Right lobe of liver (tissue), 6 donors: ENCODE data around the gene SYNPO. TPM values are rescaled to one million over a fixed set of nuclear protein-coding genes. Genes with fewer than 3 reads are reported as not detected.
A peak's percentile ranks its signal among the peaks of the same experiment; 100 is the strongest.

Experiments used
- ATAC-seq, 4 donors: fragments of 200-7000 bp; cut with Tn5 transposase; one replicate each; pipeline ENCODE4 v1.9.1; 2020; ENCODE audit warnings: mild to moderate bottlenecking in 4 of 4, moderate library complexity in 4 of 4
- DNase-seq, 3 donors: peaks; one replicate each; pipeline ENCODE4 v3.0.0-alpha.2; 2020
- H3K27ac ChIP-seq, 3 donors: fragments of 200-600 bp; one replicate each; pipeline ENCODE4 v1.8.0; 2022
- H3K27me3 ChIP-seq, 2 donors: fragments of 200-600 bp; one replicate each; pipeline ENCODE4 v1.8.0; 2022
- H3K36me3 ChIP-seq, 4 donors: fragments of 200-600 bp; sonication (generic) in 1 of 4; one replicate each; pipeline versions ENCODE4 v1.5.1 to v1.8.0; 2017 to 2022; ENCODE audit warnings: control low read depth in 1 of 4
- H3K4me1 ChIP-seq, 4 donors: fragments of 200-600 bp; sonication (generic) in 1 of 4; one replicate each; pipeline versions ENCODE4 v1.5.1 to v1.8.0; 2017 to 2022; ENCODE audit warnings: control low read depth in 1 of 4
- H3K4me3 ChIP-seq, 3 donors: fragments of 200-600 bp; one replicate each; pipeline ENCODE4 v1.8.0; 2022
- H3K9me3 ChIP-seq, 4 donors: fragments of 200-600 bp; sonication (generic) in 1 of 4; one replicate each; pipeline versions ENCODE4 v1.5.1 to v1.8.0; 2017 to 2022; ENCODE audit warnings: control low read depth in 1 of 4
- CTCF ChIP-seq, 4 donors: fragments of 200-600 bp in 3 of 4; fragments of 450-650 bp in 1 of 4; IDR thresholded peaks; one replicate each; pipeline versions ENCODE4 v1.5.1 to v1.8.0; 2016 to 2022; ENCODE audit warnings: antibody characterized with exemption in 4 of 4, mild to moderate bottlenecking in 2 of 4
- POLR2A ChIP-seq: fragments of 450-650 bp; IDR thresholded peaks from one replicate; pipeline ENCODE4 v1.6.1; 2017; ENCODE audit warnings: antibody characterized with exemption, mild to moderate bottlenecking
- WGBS: methylation state at CpG from one replicate; pipeline ENCODE4 v1.1.6; 2018; ENCODE audit warnings: low coverage, low lambda C conversion rate; ENCODE audit not compliant: insufficient coverage; ENCODE audit errors: missing lambda C conversion rate; 5-methylcytosine and 5-hydroxymethylcytosine counted together
- intact Hi-C, 2 donors: fragments of 100-400 bp; cut with DNase I; formaldehyde crosslinking; loops; one replicate each; pipeline versions ENCODE4 v1.11.2 to v1.14.1; 2022
- total RNA-seq, 6 experiments: library from RNA; depleted of rRNA in 2 of 6; stranded (reverse); fragments of >200 nt in 2 of 6; fragmentation: NEBNext Ultra II Directional in 3 of 6; extraction: Animal tissue kit (Norgen Biotek cat#: 25700) in 3 of 6; gene quantifications; one replicate each; pipeline versions ENCODE4 v1.1.0 to v1.2.4, GENCODE V29; 2016 to 2023
- donor health status: DM: no; HTN: yes; CAD: no.
- donor health status: DM: no; HTN: no; CAD: no.
- donor health status: DM: no; HTN: no; CAD: no.
- donor health status: DM: no; HTN: yes; CAD: no.
- donor health status: DM: no; HTN: yes; CAD: no.

Gene SYNPO
- total RNA-seq, 6 experiments from 2014 or later, result 23.4 to 51.8 (median 35.6) TPM

- DNase-seq, result peak; percentile 74 to 80 (median 79)
- Histone ChIP-seq H3K4me3 (peak overlapping the region; percentile 33 to 47 (median 46)), H3K27me3 (no peaks in the 10 kb centered on the region), H3K9me3 (no peaks in the 10 kb centered on the region), H3K4me1 (peaks cover 0 to 23% (median 5%) of the 10 kb centered on the region in 4 donors), H3K27ac (peak overlapping the region in 2 of 3 donors; percentile 31 to 59), H3K36me3 (peaks cover 0 to 6% (median 0%) of the 10 kb centered on the region in 4 donors)
- intact Hi-C loops, result loop anchor here in 1 of 2 donors (5.0 kb wide), 1 partner anchor 94 kb away; no protein-coding TSS in a partner anchor
- peak; percentile 68 to 82 (median 74) for ATAC-seq
- TF ChIP-seq CTCF (IDR thresholded peaks at IDR 0.05), result peak; percentile 49 to 92 (median 69)
- TF ChIP-seq POLR2A, result peak; percentile 6
- 10% methylated on average over 6 of the region's 99 CpGs for whole genome bisulfite sequencing
Observed at GRCh38 chr5:150656191-150657132, 16.0 kb downstream of the SYNPO start.

GRCh38 chr5:150658121-150658520 lies 17.7 kb downstream of the SYNPO start:
- no peaks in the 10 kb centered on the region for H3K36me3 ChIP-seq
- H3K4me1 ChIP-seq, result peaks cover 0 to 23% (median 5%) of the 10 kb centered on the region in 4 donors
- ATAC-seq, result peak; percentile 8 to 28 (median 21)
- no peak overlapping the region for H3K4me3 ChIP-seq
- WGBS, result no CpG with 5 or more reads among the region's 4 CpGs
- no peak overlapping the region for H3K27ac ChIP-seq
- peak in 1 of 3 donors; percentile 50 for DNase-seq
- intact Hi-C loops, result loop anchor here in 1 of 2 donors (5.0 kb wide), 1 partner anchor 96 kb away; no protein-coding TSS in a partner anchor
- H3K9me3 ChIP-seq, result no peaks in the 10 kb centered on the region
- TF ChIP-seq CTCF (IDR thresholded peaks at IDR 0.05), result no peak
- peak; percentile 19 for TF ChIP-seq POLR2A
- H3K27me3 ChIP-seq, result no peaks in the 10 kb centered on the region

- WGBS, result 36% methylated on average over 1 of the region's 3 CpGs
- H3K27ac ChIP-seq, result no peak overlapping the region
- DNase-seq, result no peak
Observed at GRCh38 chr5:150658699-150659265, 18.3 kb downstream of the SYNPO start.

More at GRCh38 chr5:150658699-150659265, 18.3 kb downstream of the SYNPO start:
- TF ChIP-seq CTCF (IDR thresholded peaks at IDR 0.05), result no peak
- TF ChIP-seq POLR2A, result no peak
- intact Hi-C loops, result loop anchor here in 1 of 2 donors (5.0 kb wide), 1 partner anchor 96 kb away; no protein-coding TSS in a partner anchor
- ATAC-seq, result peak in 2 of 4 donors; percentile 2 to 5
- Histone ChIP-seq H3K27me3 (no peaks in the 10 kb centered on the region), H3K4me3 (no peak overlapping the region), H3K4me1 (peaks cover 0 to 23% (median 5%) of the 10 kb centered on the region in 4 donors), H3K9me3 (no peaks in the 10 kb centered on the region), H3K36me3 (no peaks in the 10 kb centered on the region)
